ENCODE measurements around the gene CERS6.

DNA sequence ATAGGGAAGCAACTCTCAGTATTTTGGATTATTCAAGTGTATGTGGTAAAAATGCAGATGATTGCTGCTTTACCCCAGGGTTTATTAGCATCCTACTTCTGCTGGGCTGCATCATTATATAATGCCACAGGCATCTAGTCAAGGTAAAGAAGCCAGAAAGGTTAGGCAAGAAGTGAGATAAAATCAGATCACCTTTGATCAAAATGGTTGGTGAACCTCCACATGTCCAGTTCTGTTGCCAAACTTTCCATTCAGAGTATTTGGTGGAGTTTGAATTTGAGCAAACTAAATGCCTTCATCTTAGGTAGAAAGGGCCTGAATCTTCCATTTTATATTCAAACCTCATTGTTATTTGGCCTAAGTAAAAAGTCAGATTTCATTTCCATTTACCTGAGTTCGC, 316.6 kb downstream of the CERS6 start:
- TF ChIP-seq GATA2 (IDR thresholded peaks at IDR 0.05; ENCODE audit: low read depth, low read length) (no peak), GATA3 (IDR thresholded peaks at IDR 0.05; ENCODE audit: low read depth, low read length) (no peak)
